Stimulated activated CD4-positive, alpha-beta T cell treated with anti-CD3 and anti-CD28 coated beads, TNF-alpha, amount 100 ng/mL, for 24 hours (primary cell): Measurements from ENCODE around the gene SIAH3.

Experiments used
- DNase-seq, 3 experiments: peaks; one replicate each; pipeline ENCODE4 v3.0.0-alpha.2; 2020; ENCODE audit warnings: low read depth in 3 of 3

Gene SIAH3

GRCh38 chr13:45861322-45861721 lies 9.8 kb upstream of the SIAH3 start:
- DNase-seq: no peak

- no peak for DNase-seq
These were observed 8.7 kb upstream of the SIAH3 start for GRCh38 chr13:45860240-45860639.

- DNase-seq: no peak
These were observed 8.2 kb upstream of the SIAH3 start for GRCh38 chr13:45859705-45860104.

- no peak for DNase-seq
These were observed 941 bp upstream of the SIAH3 start for GRCh38 chr13:45852494-45852893.

- DNase-seq: no peak
These were observed 403 bp upstream of the SIAH3 start for GRCh38 chr13:45851956-45852355.

- no peak for DNase-seq
These were observed 1.4 kb downstream of the SIAH3 start for GRCh38 chr13:45850027-45850613.

GRCh38 chr13:45849408-45849807 lies 2.1 kb downstream of the SIAH3 start:
- DNase-seq: no peak

GRCh38 chr13:45847554-45848224 lies 3.9 kb downstream of the SIAH3 start:
- DNase-seq: peak in 1 of 3 experiments; percentile 1

GRCh38 chr13:45846681-45847080 lies 4.9 kb downstream of the SIAH3 start:
- DNase-seq: no peak

GRCh38 chr13:45838171-45838745 lies 13.3 kb downstream of the SIAH3 start:
- DNase-seq: no peak

- DNase-seq: no peak
These were observed 14.4 kb downstream of the SIAH3 start for GRCh38 chr13:45837111-45837510.

GRCh38 chr13:45834411-45834994 lies 17.1 kb downstream of the SIAH3 start:
- DNase-seq: no peak

GRCh38 chr13:45833663-45834375 lies 17.7 kb downstream of the SIAH3 start:
- DNase-seq: no peak

GRCh38 chr13:45833242-45833641 lies 18.3 kb downstream of the SIAH3 start:
- no peak for DNase-seq

GRCh38 chr13:45831851-45832250 lies 19.7 kb downstream of the SIAH3 start:
- no peak for DNase-seq

- no peak for DNase-seq
These were observed 21.4 kb downstream of the SIAH3 start for GRCh38 chr13:45830121-45830520.

GRCh38 chr13:45828256-45828968 lies 23.1 kb downstream of the SIAH3 start:
- DNase-seq: no peak

- no peak for DNase-seq
These were observed 24.2 kb downstream of the SIAH3 start for GRCh38 chr13:45827318-45827717.

- DNase-seq: no peak
These were observed 24.8 kb downstream of the SIAH3 start for GRCh38 chr13:45826731-45827130.

GRCh38 chr13:45825387-45825650 lies 26.2 kb downstream of the SIAH3 start:
- DNase-seq: no peak

GRCh38 chr13:45823583-45823982 lies 28.0 kb downstream of the SIAH3 start:
- DNase-seq: no peak

GRCh38 chr13:45821811-45822210 lies 29.7 kb downstream of the SIAH3 start:
- DNase-seq: no peak
